HG03565 (cell line): ENCODE data around the gene CA12.
"Not testable (repeated sequence)": the region's sequence is repeated elsewhere in the genome, so short reads cannot be mapped to it uniquely, and the experiment has no call there.

ENCODE experiments used
- ATAC-seq: cut with Tn5 transposase; IDR thresholded peaks from one replicate; pipeline ENCODE4 v1.9.1; 2021; ENCODE audit warnings: mild to moderate bottlenecking, moderate library complexity; ENCODE audit not compliant: unreplicated experiment

The CA12 gene

DNA sequence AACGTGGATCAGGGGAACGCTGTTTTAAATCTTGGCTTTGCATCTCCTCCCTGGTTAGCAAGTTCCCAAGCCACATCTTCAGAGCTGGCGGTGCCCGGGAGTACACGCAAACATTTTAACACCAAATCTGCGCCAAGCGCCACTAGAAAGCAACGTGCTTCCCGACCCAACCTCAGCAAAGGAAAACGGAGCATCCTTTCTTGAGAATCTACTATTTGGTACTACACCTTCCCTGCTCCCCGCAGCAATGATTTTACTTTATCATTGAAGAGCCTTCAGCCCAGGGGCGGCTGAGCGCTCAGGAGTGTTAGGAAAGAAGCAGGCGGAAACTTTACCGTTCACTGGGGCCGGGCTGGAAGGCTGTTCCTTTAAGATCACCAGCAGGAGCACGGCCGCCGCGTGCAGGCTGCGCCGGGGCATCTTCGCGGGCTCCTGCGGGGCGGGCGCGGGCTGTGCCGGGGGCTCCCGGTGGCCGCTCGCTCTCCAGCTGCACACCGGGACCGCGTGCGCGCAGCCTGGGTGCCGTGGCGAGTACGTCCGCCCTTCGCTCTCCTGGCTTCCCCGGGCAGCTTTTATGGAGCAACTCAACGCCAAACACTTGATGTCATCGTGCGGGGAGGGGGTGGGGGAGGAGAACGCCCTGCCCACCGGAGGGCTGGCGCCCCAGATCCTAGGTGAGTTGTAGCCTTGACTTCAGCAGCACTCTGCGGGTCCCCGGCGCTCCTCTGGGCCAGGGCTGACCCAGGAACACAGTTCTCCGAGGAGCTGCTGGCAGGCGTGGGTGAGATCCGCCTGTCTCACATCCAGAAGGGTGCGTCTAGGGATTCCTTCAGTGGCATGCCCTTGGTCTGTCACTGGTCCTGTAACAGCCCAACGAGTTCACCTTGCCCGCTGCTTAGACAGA is at the start of gene CA12:
CA12 (minus strand) TSS at position 546 of the 904 bp plus-strand sequence; CDS start at position 420, 126 bp downstream.
- no peak for ATAC-seq

DNA sequence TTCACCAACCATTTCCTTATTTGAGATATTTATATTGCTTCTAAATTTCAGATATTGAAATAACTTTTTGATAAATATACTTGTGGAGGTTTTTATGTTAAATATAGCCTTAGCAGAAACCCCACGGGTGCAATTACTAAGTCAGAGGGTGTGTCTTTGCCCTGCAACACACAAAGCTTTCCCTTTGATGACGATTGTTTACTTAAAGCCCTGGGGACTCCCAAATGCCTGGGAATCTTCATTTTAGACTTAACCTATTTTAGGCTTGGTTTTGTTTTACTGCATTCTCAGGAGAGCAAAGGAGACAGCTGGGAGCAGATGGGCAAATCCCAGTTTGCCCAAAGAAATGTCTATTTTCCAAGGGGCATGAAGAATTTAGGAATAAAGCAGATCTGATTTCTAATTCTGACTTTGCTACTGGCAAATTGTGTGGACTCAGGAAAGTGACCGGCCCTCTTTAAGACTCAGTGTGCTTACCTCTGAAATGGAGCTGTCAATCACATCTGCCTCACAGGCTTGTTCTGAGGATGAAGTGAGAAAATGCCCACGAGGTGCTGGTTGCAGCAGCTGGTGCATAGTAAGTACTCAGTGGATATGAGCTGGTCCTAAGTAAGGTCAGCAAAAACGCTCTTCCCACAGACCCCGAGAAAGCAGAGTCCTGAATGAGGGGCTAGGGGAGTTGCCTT is 49.3 kb upstream of the CA12 start:
- ATAC-seq = no peak

DNA sequence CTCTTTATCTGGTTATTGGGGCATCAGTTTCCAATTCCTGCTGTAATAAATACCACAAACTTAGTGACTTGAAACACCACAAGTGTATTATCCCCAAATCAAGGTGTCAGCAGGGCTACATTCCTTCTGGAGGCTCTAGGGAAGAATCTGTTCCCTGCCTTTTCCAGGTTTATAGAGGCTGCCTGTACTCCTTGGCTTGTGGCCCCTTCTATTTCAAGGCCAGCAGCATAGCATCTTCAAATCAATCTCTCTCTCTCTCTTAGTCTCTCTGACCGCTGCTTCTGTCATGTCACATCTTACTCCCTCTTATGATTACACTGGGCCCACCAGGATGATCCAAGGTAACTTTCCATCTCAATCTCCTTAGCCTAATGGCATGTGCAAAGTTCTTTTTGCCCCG is 44.9 kb upstream of the CA12 start:
- ATAC-seq = no peak

DNA sequence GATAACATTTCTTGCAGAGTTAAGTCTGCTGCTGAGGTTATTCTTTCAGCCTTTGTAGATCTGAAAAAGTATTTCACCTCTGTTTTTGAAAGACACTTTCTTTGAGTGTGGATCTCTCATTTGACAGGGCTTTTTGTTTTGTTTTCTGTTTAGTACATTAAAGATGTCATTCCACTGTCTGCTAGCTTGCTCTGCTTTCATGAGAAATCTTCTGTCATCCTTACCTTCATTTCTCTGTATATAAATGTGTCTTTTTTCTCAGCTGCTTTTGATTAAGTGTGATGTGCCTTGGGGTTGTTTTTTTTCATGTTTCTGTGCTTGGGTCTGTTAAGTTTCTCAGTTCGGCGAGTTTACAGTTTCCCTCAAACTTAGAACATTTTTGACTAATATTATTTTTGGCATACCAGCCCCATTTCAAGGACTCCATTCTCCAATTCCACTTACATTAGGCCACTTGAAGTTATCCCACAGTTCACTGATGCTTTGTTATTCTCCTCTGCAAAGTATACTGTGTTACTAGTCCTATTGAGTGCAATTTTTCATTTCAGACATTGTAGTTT is 43.9 kb upstream of the CA12 start:
- ATAC-seq = no peak

DNA sequence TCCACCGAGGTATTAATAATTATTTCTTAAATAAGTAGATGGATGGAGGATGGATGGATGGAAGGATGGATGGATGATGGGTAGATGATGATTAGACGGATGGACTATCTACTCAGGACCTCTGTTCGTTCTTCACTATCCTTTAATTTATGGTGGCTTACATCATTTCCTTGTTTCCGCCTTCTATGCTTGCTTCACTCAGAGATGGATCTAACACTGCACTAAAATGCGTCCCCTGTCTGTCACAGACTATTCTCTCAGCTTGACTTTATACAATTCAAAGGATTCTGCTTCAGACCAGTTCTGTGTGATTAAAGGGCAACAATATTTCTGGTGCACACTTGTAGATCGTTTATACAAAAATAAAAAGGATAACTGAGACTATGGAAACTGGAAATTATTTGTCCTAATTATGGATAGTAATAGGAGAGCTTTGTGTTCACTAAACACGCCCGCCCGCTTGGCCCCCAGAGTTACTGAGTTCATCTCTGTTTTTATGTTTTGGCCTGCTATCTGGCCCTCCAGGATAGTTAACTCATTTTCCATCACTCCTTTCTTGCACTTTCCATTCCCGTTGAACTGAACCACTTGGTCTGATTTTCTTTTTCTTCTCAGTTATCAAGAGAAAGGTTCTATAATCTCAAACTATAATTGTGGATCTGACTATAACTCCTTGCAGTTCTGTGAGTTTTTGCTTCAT is 41.4 kb upstream of the CA12 start:
- ATAC-seq = no peak

DNA sequence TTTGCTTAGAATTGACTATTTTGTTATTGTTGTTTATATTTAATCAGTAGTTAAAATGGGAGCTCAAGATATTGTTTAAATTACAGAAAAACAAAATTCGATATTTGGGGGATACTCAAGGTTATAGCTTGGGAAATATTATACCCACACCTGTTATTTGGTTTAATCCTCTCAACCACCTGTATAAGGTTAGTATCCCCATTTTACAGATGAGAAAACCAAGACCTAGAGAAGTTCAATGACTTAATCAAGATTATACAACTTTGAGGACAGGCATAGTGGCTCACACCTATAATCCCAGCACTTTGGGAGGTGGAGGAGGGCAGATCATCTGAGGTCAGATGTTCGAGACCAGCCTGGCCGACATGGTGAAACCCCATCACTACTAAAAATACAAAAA is 39.8 kb upstream of the CA12 start:
- no peak for ATAC-seq

DNA sequence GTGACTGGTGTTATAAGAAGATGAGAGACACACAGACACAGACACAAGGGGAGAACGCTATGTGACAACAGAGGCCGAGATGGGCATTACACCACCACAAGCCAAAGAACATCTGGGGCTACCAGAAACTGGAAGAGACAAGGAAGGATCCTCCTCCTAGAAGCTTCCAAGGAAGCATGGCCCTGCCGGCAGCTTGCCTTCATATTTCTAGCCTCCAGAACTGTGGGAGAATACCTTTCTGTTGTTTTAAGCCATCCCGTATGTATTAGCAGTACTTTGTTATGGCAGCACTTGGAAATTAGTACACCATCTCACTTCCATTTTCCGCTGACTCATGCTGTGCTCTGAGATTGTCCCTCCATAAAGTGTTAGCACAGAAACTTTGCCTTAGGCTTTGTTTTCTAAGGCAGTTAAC is 38.7 kb upstream of the CA12 start:
- ATAC-seq = no peak

DNA sequence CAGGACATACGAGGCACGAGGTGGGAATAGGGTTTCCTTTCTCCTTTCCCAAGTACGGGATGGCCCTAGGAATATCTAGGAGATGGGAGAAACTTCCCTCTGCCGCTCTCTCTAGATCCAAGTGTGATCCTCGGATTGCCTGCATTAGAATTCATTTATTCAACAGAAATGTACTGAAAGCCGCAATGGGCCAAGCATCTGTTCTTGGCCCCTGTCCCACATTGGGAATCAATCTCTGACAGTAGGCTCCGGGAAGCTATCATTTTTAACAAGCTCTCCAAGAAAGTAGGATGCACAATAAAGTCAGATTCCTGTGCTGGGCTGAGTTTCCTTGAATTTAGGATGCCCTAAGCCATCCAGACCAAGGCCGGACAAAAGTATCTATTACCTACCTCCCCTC is 37.2 kb upstream of the CA12 start:
- ATAC-seq = no peak

DNA sequence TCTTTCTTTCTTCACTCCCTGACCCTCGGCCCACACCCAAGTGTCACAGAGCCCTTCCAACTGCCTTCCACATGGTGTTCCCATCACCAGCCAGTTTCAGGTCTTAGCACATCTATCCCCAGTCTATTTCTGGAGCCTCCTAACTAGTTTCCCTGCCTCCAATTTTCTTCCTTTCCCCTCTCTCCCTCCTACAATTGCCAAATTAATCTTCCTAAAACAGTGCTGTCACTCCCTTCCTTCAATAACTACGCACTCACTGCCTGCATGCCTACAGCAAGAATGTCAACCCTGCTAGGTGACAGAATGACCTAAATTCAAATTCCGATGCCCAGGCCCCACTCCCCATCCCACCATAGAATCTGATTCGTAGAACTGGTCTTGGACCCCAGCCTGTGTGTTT is 36.1 kb upstream of the CA12 start:
- ATAC-seq = no peak

DNA sequence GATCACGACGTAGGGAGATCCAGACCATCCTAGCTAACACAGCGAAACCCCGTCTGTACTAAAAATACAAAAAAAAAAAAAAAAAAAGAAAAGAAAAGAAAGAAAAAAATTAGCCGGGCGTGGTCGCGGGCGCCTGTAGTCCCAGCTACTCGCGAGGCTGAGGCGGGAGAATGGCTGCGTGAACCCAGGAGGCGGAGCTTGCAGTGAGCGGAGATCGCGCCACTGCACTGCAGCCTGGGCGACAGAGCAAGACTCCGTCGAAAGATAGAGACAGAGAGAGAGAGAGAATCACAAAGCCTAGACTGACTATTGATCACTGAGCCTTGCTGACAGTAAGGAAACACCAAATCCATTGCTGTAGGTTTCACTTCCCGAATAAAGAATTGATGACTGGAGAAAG is 35.6 kb upstream of the CA12 start:
- not testable (repeated sequence) for ATAC-seq

DNA sequence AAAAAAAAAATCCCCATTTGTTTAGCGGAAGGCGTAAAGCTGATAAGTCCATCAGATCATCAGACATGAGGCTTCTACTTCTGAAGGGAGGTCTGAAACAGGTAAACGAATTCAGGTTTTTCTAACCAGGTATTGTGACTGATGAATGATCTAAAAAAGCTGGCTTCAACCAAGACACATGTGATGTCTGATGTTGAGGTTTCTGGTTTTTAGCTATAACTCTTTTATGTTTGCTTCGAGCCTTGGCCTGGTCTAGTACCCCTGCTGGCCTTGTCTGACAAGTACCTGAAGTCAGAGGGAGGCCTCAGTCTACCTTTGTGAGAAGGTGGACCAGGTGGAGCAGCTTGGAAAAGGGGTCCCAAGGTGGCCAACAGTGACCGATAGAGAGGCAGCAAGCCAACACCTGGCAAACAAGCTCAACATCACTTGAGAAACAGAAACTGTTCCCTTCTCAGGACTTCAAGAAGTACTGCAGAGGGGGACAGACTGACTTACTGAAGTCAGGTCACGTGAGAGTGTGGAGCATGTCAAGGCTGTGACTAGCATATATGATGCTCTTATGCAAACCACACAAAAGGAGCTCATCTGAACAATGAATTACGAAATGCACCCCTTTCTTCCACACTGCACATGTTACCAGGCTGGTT is 33.0 kb upstream of the CA12 start:
- ATAC-seq = no peak

DNA sequence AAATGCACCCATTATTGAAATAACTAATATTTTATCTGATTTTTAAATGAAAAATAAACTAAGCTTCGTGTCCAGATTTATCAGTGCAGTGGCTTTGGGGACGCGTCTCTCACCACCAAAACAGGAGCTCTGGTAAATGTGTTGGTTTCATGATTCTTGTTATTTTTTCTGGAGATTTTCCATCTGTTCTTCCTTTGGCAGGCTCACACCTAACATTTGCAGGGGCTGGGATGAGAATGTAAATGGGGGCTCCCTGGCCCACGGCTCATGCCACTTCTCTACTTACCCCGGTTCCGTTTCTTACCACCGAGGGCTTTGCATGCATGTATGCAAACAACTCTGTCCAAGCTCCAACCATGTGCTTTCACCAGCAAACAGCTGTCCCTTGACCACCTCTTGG is 30.9 kb upstream of the CA12 start:
- no peak for ATAC-seq

DNA sequence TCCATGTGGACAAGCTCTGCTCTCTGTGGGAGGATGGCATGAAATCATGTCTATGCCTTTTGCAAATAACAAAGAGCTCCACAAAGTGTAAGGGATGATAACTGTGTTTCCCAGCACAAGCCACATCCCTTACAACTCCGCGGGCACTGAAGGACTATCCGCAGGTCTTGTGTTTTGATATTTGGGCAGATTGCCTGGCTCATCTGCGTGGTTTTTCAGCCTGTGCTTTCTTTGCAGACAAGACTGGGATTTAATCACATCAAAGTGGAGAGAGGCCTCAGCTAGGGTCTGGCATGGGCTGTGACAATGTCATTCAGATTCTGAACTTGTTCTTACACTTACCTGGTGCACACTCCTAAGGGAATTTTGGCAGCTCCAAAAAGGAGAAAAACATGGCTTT is 30.2 kb upstream of the CA12 start:
- no peak for ATAC-seq

DNA sequence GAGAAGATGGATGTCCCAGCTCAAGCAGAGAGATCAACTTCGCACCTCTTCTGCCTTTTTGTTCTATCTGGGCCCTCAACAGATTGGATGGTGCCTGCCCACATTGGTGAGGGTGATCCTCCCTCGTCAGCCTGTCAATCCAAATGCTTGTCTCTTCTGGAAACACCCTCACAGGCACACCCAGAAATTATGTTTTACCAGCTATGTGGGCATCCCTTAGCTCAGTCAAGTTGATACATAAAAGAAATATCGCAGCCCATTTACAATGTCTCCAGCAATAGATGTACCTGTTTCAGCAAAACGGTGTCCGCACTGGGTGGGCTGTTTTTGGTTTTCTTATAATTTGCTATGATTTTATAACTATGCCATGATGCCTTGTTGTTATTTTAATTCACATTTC is 27.5 kb upstream of the CA12 start:
- no peak for ATAC-seq

DNA sequence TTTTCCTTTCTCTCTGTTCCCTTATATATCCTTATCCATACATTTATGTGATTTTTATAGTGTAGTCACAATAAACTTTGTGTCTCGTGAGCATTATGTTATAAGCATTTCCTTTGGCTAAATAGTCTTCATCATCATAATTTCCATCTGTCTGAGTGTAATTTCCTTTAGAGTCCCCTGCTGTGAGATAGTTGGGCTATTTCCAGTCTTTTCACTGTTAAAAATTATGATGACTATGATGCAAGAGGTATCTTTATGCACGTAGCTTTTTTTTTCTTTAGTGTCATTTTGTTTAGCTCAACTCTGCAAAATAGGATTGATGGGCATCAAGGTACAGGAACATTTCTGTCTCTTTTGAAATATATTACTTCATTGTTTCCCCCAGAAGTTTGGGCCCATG is 26.9 kb upstream of the CA12 start:
- no peak for ATAC-seq

DNA sequence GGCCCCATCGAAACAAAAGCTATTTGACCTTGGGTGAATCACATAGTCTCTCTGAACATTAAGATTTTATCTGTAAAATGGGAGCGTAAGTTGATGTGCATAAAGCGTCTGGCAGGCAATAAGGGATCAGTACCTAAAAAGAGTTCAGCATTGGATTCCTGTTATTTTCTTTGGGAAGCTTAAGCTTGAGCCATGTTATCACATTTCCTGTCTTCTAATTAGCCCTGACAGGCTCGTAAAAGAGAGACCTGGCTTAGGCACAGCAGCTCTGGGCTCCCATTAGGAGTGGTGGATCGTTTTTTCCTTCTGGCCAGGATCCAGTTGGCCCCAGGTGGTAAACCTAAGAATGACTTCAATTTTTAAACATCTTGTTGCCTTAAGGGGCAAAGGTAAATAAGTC is 26.0 kb upstream of the CA12 start:
- ATAC-seq = no peak

DNA sequence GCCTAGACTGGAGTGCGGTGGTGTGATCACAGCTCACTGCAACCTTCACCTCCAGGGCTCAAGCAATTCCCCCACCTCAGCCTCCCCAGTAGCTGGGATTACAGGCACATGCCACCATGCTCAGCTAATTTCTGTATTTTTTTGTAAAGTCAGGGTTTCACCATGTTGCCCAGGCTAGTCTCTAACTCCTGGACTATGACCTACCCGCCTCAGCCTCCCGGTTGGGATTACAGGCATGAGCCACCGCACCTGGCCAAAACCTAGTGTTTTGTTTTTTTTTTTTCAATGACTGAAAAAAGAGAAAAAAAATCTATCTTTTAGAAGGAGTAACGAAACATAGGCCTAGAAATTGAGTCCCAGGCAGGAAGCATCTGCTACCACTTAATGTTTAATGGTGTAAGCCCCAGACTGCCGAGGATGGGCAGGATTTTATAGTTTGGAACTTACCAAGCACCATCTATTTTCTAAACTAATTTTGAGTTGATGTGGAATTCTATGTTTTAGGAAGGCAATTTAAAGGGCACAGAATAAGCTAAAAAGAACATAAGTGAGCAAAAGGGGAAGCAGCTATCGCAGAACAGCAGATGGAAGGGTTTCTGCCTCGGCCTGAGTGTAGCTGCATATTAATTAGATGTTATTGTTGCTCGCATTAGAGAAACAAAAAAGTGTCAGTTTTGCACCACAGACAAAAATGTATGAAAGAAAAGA is 24.2 kb upstream of the CA12 start:
- ATAC-seq = no peak

DNA sequence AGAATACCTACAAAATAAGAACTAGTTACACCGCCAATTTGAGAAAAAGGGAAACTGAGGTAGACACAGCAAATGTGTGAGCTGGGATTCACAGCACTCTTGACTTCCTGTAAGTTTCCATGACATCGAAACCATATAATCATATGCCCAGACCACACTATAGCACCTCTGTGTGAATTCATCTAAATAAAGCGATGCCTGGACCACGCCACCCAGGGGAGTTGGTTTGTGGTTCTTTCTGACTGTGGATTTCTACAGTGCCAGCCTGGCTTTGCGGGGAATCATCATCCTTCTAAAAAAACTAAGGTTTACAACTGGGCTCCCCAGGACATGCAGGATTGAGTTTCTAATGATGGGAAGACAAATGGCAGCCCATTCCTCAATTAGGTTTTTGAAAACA is 23.5 kb upstream of the CA12 start:
- ATAC-seq = no peak

DNA sequence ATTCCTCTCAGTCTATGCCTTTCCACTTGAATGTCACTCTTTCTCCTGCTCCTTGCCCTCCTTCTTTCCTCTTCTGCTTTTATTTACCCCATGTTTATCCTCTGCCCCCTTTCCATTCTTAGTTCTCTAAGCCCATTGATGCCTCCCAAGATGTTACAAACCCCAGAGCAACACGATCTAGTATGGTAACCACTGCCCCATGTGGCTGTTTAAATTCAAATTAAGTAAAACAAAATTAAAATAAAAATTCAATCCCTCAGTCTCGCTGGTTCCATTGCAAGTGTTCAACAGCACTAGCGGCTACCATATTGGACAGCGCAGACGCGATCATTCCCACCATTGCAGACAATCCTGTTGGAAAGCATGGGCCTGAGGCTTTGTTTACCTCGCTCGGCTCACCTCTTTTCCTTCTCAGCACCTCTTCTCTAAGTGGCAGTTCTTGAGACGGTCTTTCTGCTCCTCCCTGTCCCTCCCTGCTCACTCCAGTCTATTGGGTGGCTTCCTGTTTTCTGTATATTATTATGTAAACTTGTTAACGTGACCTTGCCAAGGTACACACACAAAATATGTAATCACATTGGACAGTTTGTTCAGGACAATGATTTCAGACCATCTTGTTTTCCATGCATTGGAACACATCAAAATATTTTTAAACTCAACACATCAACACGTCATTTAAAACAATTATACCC is 21.8 kb upstream of the CA12 start:
- ATAC-seq = no peak
